K562 (cell line): ENCODE data around the gene GIPR. TPM values are rescaled to one million over a fixed set of nuclear protein-coding genes. Genes with fewer than 3 reads are reported as not detected.

Source experiments
- ATF7 ChIP-seq: fragments of 450-650 bp; IDR thresholded peaks from 2 replicates; pipeline ENCODE4 v1.7.1; 2014; ENCODE audit warnings: mild to moderate bottlenecking, moderate library complexity
- E2F6 ChIP-seq, 2 experiments: IDR thresholded peaks; 2 replicates each; pipeline ENCODE4 v1.6.1; 2011; ENCODE audit warnings: borderline replicate concordance in 1 of 2, control low read depth in 1 of 2, low read depth in 1 of 2, low read length in 1 of 2, mild to moderate bottlenecking in 1 of 2, mixed read lengths in 1 of 2, moderate library complexity in 1 of 2; ENCODE audit not compliant: insufficient read depth in 1 of 2, insufficient read length in 1 of 2, poor library complexity in 1 of 2, severe bottlenecking in 1 of 2; ENCODE audit errors: extremely low read depth in 1 of 2
- FOS ChIP-seq: IDR thresholded peaks from 3 replicates; pipeline ENCODE4 v1.6.1; 2011; ENCODE audit not compliant: insufficient read length; ENCODE audit errors: extremely low read depth
- HNRNPLL ChIP-seq: fragments of 200-400 bp; formaldehyde crosslinking; IDR thresholded peaks from 2 replicates; pipeline ENCODE4 v1.6.1; 2017; ENCODE audit warnings: low read length, low read depth, mild to moderate bottlenecking; ENCODE audit not compliant: poor library complexity, severe bottlenecking
- HNRNPUL1 ChIP-seq: fragments of 200-400 bp; formaldehyde crosslinking; IDR thresholded peaks from 2 replicates; pipeline ENCODE4 v1.6.1; 2017; ENCODE audit warnings: low read length
- KAT2B ChIP-seq: IDR thresholded peaks from one replicate; pipeline ENCODE4 v1.6.1; 2012; ENCODE audit warnings: low read depth, mild to moderate bottlenecking, control low read depth, inconsistent platforms, low read length, moderate library complexity
- MEF2D ChIP-seq: conservative IDR thresholded peaks from 2 replicates; pipeline ENCODE4 v1.6.1; 2016; ENCODE audit warnings: low read depth, missing genetic modification characterization, missing compliant biosample characterization
- MGA ChIP-seq: fragments of 450-650 bp; IDR thresholded peaks from 2 replicates; pipeline ENCODE4 v1.6.1; 2016; ENCODE audit warnings: mild to moderate bottlenecking, moderate library complexity
- NBN ChIP-seq: fragments of 450-650 bp; IDR thresholded peaks from 2 replicates; pipeline ENCODE4 v1.6.1; 2016; ENCODE audit warnings: low read depth, mild to moderate bottlenecking
- NR4A1 ChIP-seq, 2 experiments: fragments of 250-450 bp in 1 of 2; fragments of 450-650 bp in 1 of 2; sonication (Bioruptor Pico) in 1 of 2; IDR thresholded peaks; 2 replicates each; pipeline versions ENCODE4 v1.4.0 to v1.6.1; 2016 to 2020; ENCODE audit warnings: mild to moderate bottlenecking in 2 of 2, missing compliant biosample characterization in 1 of 2, missing genetic modification characterization in 1 of 2, moderate library complexity in 1 of 2
- PML ChIP-seq: IDR thresholded peaks from 2 replicates; pipeline ENCODE4 v1.6.1; 2012; ENCODE audit warnings: low read length, inconsistent platforms
- TEAD2 ChIP-seq: fragments of 450-650 bp; IDR thresholded peaks from 2 replicates; pipeline ENCODE4 v1.6.1; 2016; ENCODE audit warnings: missing genetic modification characterization, control low read depth, missing compliant biosample characterization
- ZFP30 ChIP-seq: fragments of 250-450 bp; sonication (Bioruptor Pico); IDR thresholded peaks from 2 replicates; pipeline ENCODE4 v1.8.0; 2022; ENCODE audit warnings: moderate library complexity, mild to moderate bottlenecking, inconsistent platforms, borderline replicate concordance
- ZSCAN29 ChIP-seq: fragments of 450-650 bp; IDR thresholded peaks from 2 replicates; pipeline ENCODE4 v1.6.1; 2017
- polyA plus RNA-seq, 8 experiments: library from polyadenylated mRNA; depleted of rRNA in 4 of 8; stranded (reverse) in 5 of 8; unstranded in 3 of 8; fragments of >200 nt; fragmentation: Nextera tagmentation in 2 of 8; fragmentation: Illumina TruSeq in 1 of 8; extraction: Ambion mirVana in 2 of 8; extraction: Trizol in 1 of 8; gene quantifications; 2 replicates each; pipeline versions ENCODE4 v1.2.1 to v1.2.3, GENCODE V29; 2011 to 2014; ENCODE audit warnings: inconsistent platforms in 1 of 8, missing spikeins in 1 of 8
- total RNA-seq, 7 experiments: library from RNA; depleted of rRNA in 6 of 7; stranded (reverse); fragments of >200 nt in 6 of 7; fragmentation: Illumina TruSeq in 2 of 7; extraction: Trizol in 2 of 7; gene quantifications; 2 replicates each; pipeline versions ENCODE4 v1.2.1 to v1.2.3, GENCODE V29; 2011 to 2021; ENCODE audit warnings: low replicate concordance in 1 of 7

Gene GIPR
- total and polyA plus RNA-seq, 9 of the 15 experiments (the other 6 are each of a cell fraction or from before 2014, with no cell fraction given), result 2.2 to 26.8 (median 12.7) TPM

GRCh38 chr19:45645631-45646344, 22.2 kb upstream of the GIPR start (continued):
- TF ChIP-seq MGA, result peak; percentile 63
- peak; percentile 46 for TF ChIP-seq HNRNPLL
- no peak for TF ChIP-seq TEAD2 (tag)
- peak; percentile 84 for TF ChIP-seq NBN
- no peak for TF ChIP-seq ZFP30 (CRISPR knock-in tag)
- peak; percentile 79; the same call in 1 of the 2 replicates for TF ChIP-seq ATF7
- TF ChIP-seq NR4A1 (CRISPR knock-in tag; IDR thresholded peaks at IDR 0.05), result no peak
- TF ChIP-seq NR4A1 (tag; IDR thresholded peaks at IDR 0.05), result no peak
- TF ChIP-seq KAT2B, result no peak
- peak; percentile 49 for TF ChIP-seq PML
- peak; percentile 97 for TF ChIP-seq FOS
- no peak for TF ChIP-seq MEF2D
- TF ChIP-seq ZSCAN29, result peak; percentile 90
- TF ChIP-seq HNRNPUL1, result no peak
- peak; percentile 53 to 81 for TF ChIP-seq E2F6 (IDR thresholded peaks at IDR 0.05; ENCODE audit: borderline replicate concordance in 1 of 2, extremely low read depth in 1 of 2, insufficient read depth in 1 of 2, insufficient read length in 1 of 2, low read depth in 1 of 2, low read length in 1 of 2, poor library complexity in 1 of 2, severe bottlenecking in 1 of 2)
